GM19463 (cell line): ENCODE measurements around the gene USP19.

Source experiments
- ATAC-seq: cut with Tn5 transposase; IDR thresholded peaks from one replicate; pipeline ENCODE4 v1.9.1; 2021; ENCODE audit warnings: mild to moderate bottlenecking, moderate library complexity; ENCODE audit not compliant: unreplicated experiment

The USP19 gene

GRCh38 chr3:49104052-49104426, 16.6 kb downstream of the USP19 start:
- ATAC-seq = no peak

- no peak for ATAC-seq
Observed at GRCh38 chr3:49100046-49100615, 20.5 kb downstream of the USP19 start.

DNA sequence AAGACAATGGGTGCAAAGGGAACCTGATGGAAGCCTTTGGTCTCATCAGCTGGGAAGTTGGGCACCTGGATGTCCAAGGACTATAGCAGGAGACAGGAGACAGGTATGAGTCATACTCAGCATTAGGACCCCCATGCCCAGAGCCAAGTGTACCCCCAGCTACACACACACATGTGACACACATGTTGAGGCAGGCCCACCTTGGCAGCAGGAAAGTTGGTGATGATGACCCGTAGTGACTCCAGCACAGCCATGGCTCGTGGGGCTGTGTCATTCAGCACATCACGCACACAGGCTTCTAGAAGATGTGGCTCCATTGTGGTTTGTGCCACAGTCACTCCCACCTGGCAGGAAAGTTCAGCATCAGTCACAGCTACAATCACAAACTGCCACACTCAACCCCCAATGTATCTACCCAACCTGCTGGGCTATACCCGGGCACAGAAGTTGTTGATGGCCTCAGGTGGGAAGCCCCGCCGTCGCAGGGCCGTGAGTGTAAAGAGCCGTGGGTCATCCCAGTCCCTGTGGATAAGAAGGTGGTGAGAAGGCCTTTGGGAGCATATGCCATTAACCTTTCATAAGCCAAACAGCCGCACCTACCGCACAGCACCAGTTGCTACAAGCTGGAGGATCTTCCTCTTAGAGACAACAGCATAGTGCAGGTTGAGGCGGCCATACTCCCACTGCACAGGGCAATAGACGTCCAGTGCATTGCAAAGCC, 21.6 kb downstream of the USP19 start:
- no peak for ATAC-seq

DNA sequence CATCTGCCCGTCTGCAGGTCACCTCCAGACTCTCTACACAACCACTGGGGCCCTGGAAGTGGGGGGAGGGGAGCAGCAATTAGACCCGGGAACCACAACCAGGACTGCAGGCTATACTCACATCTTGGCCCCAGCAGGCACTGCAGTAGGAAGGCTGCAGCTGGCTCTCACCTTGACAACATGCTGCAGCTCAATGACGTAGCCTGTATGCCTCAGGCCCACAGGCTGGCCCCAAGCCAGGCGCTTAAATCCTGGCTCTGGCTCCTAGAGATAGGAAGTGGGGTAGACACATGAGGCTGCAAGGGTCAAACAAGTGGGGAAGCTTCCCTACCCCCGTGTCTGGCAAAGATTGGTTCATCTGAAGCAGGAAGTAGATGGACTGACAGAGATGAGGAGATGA, 22.2 kb downstream of the USP19 start:
- ATAC-seq = no peak

DNA sequence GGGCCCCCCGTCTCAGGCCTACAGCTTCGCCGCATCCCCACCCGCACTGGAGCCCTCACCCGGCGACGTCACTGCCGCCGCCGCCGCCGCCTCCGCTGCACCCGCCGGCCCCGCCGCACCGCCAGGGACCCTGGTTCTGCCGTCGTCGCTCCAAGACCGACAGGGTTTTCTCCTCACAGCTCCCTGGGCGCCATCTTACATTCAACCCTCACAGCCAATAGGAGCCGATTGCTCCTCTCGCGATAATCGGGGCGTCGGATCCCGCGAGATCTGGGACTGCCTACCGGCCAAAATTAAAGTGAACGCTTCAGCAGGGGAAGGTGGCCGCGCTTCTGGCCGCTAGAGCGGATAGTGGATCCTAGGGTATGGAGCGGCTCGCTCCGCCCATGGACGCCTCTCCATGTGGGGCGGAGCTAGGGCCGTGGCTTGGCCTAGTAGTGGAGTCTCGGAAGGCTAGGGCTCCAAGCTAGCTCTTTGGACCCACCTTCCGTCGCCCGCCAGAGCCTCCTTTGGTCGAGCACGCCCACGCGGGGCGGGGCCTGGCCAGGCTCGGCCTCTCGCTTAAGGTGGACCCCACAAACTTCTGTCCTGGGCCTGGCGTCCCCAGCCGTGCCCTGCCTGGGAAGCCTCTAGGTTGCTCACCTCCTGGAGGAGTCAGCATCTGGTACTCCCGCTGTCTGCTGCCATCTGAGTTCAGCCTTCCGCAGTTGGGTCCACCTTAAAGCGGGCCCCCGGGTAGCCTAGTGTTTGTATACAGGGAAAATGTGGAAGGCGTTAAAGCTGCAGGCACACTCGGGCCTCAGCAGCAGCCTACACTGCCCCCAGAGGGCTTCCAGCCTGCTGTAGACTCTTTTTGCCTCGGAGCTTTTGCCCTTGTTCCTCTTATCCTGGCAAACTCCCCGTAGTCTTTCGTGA, 26.5 kb downstream of the USP19 start, which contains the start of gene QRICH1:
TSS of gene QRICH1 (minus strand) at position 219 of the 915 bp plus-strand sequence. CDS start 17,054 bp downstream, outside the sequence.
- peak; percentile 77 for ATAC-seq

- ATAC-seq = peak; percentile 24
Observed at GRCh38 chr3:49092938-49093852, 27.4 kb downstream of the USP19 start.

DNA sequence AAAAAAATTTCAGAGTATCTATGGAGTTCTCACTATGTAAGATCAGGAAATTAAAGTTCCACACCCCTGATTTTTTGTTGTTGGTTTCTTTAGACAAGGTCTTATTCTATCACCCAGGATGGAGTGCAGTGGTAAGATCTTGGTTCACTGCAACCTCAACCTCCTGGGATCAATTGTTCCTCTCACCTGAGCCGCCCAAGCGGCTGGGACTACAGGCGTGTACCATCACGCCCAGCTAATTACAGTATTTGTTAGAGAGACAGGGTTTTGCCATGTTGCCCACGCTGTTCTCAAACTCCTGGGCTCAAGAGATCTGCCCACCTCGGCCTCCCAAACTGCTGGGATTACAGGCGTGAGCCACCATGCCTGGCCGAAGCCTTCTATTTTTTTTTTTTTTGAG, 39.2 kb downstream of the USP19 start:
- ATAC-seq = no peak

GRCh38 chr3:49079270-49079669, 41.4 kb downstream of the USP19 start:
- no peak for ATAC-seq

DNA sequence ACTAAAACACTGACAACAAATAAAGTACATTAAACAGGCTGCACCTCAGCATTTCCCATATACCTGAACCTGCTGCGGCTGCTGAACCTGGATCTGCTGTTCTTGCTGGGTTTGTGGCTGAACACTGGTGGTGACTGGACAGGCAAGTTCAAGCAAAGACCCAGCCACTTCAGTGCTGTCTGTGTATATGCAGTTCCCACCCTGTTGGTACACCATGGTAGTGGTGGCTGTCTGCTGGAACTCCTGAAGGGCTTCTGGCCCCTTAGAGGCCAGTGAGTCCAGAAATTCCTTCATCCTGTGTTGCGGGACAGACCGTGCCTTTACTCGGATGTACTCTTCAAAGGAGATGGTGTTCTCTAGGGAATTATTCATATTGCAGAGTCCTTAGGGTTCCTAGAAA, 44.0 kb downstream of the USP19 start:
- ATAC-seq = no peak

DNA sequence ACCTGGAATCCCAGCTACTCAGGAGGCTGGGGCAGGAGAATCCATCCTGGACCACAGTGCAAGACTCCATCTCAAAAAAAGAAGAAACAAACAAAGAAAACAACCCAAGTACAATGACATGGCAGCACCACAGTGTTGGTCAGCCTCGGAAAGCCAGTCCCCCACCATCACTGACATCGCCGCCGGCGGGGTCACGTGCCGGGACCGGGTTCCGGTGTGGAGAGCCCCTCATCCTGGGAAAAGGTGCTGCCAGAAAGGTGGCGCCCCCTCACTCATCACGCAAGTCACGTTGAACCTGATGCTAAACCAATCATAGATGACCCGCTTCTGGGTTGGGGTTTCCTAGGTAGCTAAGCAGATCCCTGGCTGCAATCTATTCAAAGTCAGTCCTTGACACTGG, 44.5 kb downstream of the USP19 start:
- no peak for ATAC-seq
